NCI-H2196 (cell line): ENCODE measurements around the gene STC2.
"Not testable (repeated sequence)": the region's sequence is repeated elsewhere in the genome, so short reads cannot be mapped to it uniquely, and the experiment has no call there.

Source experiments
- DNase-seq: peaks from one replicate; lab custom pipeline; 2025; ENCODE audit not compliant: unreplicated experiment; lab: John Stamatoyannopoulos, UW

The STC2 gene

GRCh38 chr5:173296737-173297676 lies 31.2 kb downstream of the STC2 start:
- no peak for DNase-seq

- DNase-seq = no peak
Measured at GRCh38 chr5:173295796-173296195, 32.4 kb downstream of the STC2 start.

- no peak for DNase-seq
Measured at GRCh38 chr5:173294673-173295320, 33.4 kb downstream of the STC2 start.

GRCh38 chr5:173293817-173294672 lies 34.2 kb downstream of the STC2 start:
- DNase-seq = peak; percentile 87

- peak; percentile 6 for DNase-seq
Measured at GRCh38 chr5:173291722-173292658, 36.2 kb downstream of the STC2 start.

GRCh38 chr5:173290477-173291131 lies 37.6 kb downstream of the STC2 start:
- DNase-seq = no peak

GRCh38 chr5:173289372-173289771 lies 38.8 kb downstream of the STC2 start:
- DNase-seq = no peak

GRCh38 chr5:173288632-173289031 lies 39.6 kb downstream of the STC2 start:
- no peak for DNase-seq

GRCh38 chr5:173287086-173287485 lies 41.1 kb downstream of the STC2 start:
- no peak for DNase-seq

GRCh38 chr5:173284343-173284958 lies 43.8 kb downstream of the STC2 start:
- DNase-seq = not testable (repeated sequence)

GRCh38 chr5:173283318-173284288 lies 44.6 kb downstream of the STC2 start:
- peak; percentile 90 for DNase-seq

GRCh38 chr5:173282916-173283315 lies 45.3 kb downstream of the STC2 start:
- no peak for DNase-seq

GRCh38 chr5:173281910-173282309 lies 46.3 kb downstream of the STC2 start:
- no peak for DNase-seq

- no peak for DNase-seq
Measured at GRCh38 chr5:173279166-173279565, 49.0 kb downstream of the STC2 start.

GRCh38 chr5:173278641-173279040 lies 49.6 kb downstream of the STC2 start:
- DNase-seq = no peak

GRCh38 chr5:173278172-173278571 lies 50.0 kb downstream of the STC2 start:
- no peak for DNase-seq

- DNase-seq = no peak
Measured at GRCh38 chr5:173274771-173275170, 53.4 kb downstream of the STC2 start.

GRCh38 chr5:173271419-173271818 lies 56.8 kb downstream of the STC2 start:
- no peak for DNase-seq
